Smooth muscle cell of trachea (primary cell): ENCODE measurements around the gene INS. TPM values are rescaled to one million over a fixed set of nuclear protein-coding genes. Genes with fewer than 3 reads are reported as not detected.

Source experiments
- total RNA-seq: library from RNA; depleted of rRNA; stranded (reverse); fragments of >200 nt; gene quantifications from 2 replicates; pipeline ENCODE4 v1.2.1, GENCODE V29; 2014

The INS gene
- not detected in 2 replicates for total RNA-seq

DNA sequence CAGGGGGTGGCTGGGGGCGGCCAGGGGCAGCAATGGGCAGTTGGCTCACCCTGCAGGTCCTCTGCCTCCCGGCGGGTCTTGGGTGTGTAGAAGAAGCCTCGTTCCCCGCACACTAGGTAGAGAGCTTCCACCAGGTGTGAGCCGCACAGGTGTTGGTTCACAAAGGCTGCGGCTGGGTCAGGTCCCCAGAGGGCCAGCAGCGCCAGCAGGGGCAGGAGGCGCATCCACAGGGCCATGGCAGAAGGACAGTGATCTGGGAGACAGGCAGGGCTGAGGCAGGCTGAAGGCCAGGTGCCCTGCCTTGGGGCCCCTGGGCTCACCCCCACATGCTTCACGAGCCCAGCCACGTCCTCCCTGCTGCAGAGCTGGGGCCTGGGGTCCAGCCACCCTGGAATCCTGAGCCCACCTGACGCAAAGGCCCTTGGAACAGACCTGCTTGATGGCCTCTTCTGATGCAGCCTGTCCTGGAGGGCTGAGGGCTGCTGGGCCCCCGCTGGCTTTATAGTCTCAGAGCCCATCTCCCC lies at the start of gene INS:
INS (minus strand) TSS at position 474 of the 524 bp plus-strand sequence; CDS start at position 236, 238 bp downstream.

DNA sequence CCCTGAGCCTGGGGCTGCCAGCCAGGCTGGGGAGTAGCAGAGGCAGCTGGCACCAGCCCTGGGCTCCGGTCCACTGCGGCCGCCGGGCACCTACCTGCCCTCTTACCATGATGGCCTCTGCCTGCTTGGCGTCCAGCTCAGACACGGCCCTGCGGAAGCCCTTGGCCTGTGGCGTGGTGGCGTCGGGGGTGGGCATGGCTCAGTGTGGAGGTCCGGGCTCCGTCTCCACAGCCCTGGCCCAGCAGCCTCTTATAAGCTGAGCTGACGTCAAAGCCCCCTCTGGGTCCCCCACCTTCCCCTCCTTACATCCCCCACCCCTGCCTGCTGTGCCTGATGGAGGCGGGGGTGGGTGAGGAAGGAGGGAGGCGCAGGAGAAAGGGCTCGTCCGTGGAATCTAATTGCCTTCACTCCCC lies 10.6 kb upstream of the INS start, which contains the start of gene TH:
TH (minus strand) TSS at position 225 of the 413 bp plus-strand sequence; CDS start at position 196, 29 bp downstream.

DNA sequence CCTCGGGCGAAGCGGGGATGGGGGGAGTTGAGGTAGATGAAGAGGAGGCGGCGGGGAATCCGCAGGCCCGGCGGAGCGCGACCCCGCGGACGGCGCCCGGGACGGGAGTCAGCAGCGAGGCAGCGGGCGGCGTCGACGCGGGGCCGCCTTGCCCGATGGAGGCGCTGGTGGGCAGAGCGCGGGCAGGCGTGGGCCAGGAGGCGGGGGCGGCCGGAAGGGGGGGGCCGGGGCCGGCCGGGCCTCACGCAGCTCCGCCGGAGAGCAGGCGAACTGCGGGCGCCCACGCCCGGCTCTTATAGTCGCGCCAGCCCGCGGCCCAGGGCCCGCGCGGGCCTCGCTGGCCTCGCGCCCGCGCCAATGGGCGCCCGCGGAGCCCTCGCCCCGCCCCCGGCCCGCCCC lies 21.9 kb downstream of the INS start, which contains the start of gene IGF2:
IGF2 (minus strand) TSS at position 267 of the 399 bp plus-strand sequence. CDS start 3,866 bp downstream, outside the sequence.

Other genes with a start within 250 kb of the INS start
- gene TNNT3, start 241.5 kb downstream of the INS start, total RNA-seq, result 0.50 TPM in 1 of 2 replicates, not detected in the other
- gene MRPL23, start 213.9 kb downstream of the INS start, total RNA-seq, result 97.1 and 238 TPM in 2 replicates
- gene H19, start 163.4 kb downstream of the INS start, total RNA-seq, result 2.9 and 29.9 TPM in 2 replicates
- gene IGF2, start 21.8 kb downstream of the INS start, total RNA-seq, result under 0.01 and 2.6 TPM in 2 replicates
- under 0.01 TPM in 1 of 2 replicates, not detected in the other for gene TH, start 10.6 kb upstream of the INS start, total RNA-seq
- gene ASCL2, start 109.4 kb upstream of the INS start, total RNA-seq, result not detected in 2 replicates
- not detected in 2 replicates for gene C11orf21, start 140.7 kb upstream of the INS start, total RNA-seq
- under 0.01 and 0.17 TPM in 2 replicates for gene TSPAN32, start 140.8 kb upstream of the INS start, total RNA-seq
- 580 and 688 TPM in 2 replicates for gene CD81, start 216.1 kb upstream of the INS start, total RNA-seq
- 44.5 and 59.4 TPM in 2 replicates for gene TSSC4, start 239.5 kb upstream of the INS start, total RNA-seq